HG02678 (cell line): ENCODE results near the gene HTRA2.

Experiments
- ATAC-seq: cut with Tn5 transposase; IDR thresholded peaks from one replicate; pipeline ENCODE4 v1.9.1; 2021; ENCODE audit warnings: mild to moderate bottlenecking, moderate library complexity; ENCODE audit not compliant: unreplicated experiment

HTRA2 gene

GRCh38 chr2:74499940-74500577 is 29.7 kb upstream of the HTRA2 start:
- no peak for ATAC-seq

- ATAC-seq: no peak
Measured at GRCh38 chr2:74500578-74500946, 29.2 kb upstream of the HTRA2 start.

- ATAC-seq: no peak
Measured at GRCh38 chr2:74501335-74502071, 28.2 kb upstream of the HTRA2 start.

- no peak for ATAC-seq
Measured at GRCh38 chr2:74502147-74502719, 27.5 kb upstream of the HTRA2 start.

- ATAC-seq: peak; percentile 35
Measured at GRCh38 chr2:74502720-74503505, 26.8 kb upstream of the HTRA2 start.

- ATAC-seq: no peak
Measured at GRCh38 chr2:74503506-74504475, 25.9 kb upstream of the HTRA2 start.

- ATAC-seq: no peak
Measured at GRCh38 chr2:74504591-74504990, 25.1 kb upstream of the HTRA2 start.

- ATAC-seq: no peak
Measured at GRCh38 chr2:74505448-74506246, 24.1 kb upstream of the HTRA2 start.

- ATAC-seq: peak; percentile 89
Measured at GRCh38 chr2:74507145-74507925, 22.4 kb upstream of the HTRA2 start, which contains the start of gene PCGF1. Gene PCGF1 (minus strand): TSS chr2:74507695. CDS start chr2:74507668, 27 bp downstream.

- ATAC-seq: no peak
Measured at GRCh38 chr2:74507926-74508520, 21.7 kb upstream of the HTRA2 start.

GRCh38 chr2:74510272-74510671 is 19.5 kb upstream of the HTRA2 start:
- ATAC-seq: no peak

- ATAC-seq: no peak
Measured at GRCh38 chr2:74511104-74511989, 18.4 kb upstream of the HTRA2 start.

- no peak for ATAC-seq
Measured at GRCh38 chr2:74512744-74513604, 16.8 kb upstream of the HTRA2 start.

- ATAC-seq: no peak
Measured at GRCh38 chr2:74513605-74514367, 15.9 kb upstream of the HTRA2 start.
